Ramos (cell line): Measurements from ENCODE around the gene HEXIM2.
"Not testable (repeated sequence)": the region's sequence is repeated elsewhere in the genome, so short reads cannot be mapped to it uniquely, and the experiment has no call there.

Source experiments
- in situ Hi-C: fragments of 300-500 bp; cut with MboI; formaldehyde crosslinking; loops from one replicate; pipeline ENCODE4 v1.14.3; 2022; ENCODE audit warnings: low sequenced_read_pairs; ENCODE audit not compliant: unreplicated experiment

HEXIM2 gene

GRCh38 chr17:45161288-45162024, at the start of gene HEXIM2:
TSS of gene HEXIM2 (plus strand) at chr17:45161875. CDS start at chr17:45162794, 919 bp downstream.
- in situ Hi-C loops = loop anchor here (5.0 kb wide), 1 partner anchor 36 kb away; no protein-coding TSS in a partner anchor

GRCh38 chr17:45112559-45113423, 48.9 kb upstream of the HEXIM2 start:
- in situ Hi-C loops = no loop called here

- in situ Hi-C loops = no loop called here
Measured at GRCh38 chr17:45113424-45113754, 48.3 kb upstream of the HEXIM2 start.

GRCh38 chr17:45114117-45114932, 47.4 kb upstream of the HEXIM2 start:
- in situ Hi-C loops = no loop called here

GRCh38 chr17:45115015-45115625, 46.6 kb upstream of the HEXIM2 start:
- in situ Hi-C loops = no loop called here

- in situ Hi-C loops = no loop called here
Measured at GRCh38 chr17:45115871-45116270, 45.8 kb upstream of the HEXIM2 start.

- in situ Hi-C loops = no loop called here
Measured at GRCh38 chr17:45116434-45117016, 45.1 kb upstream of the HEXIM2 start.

GRCh38 chr17:45117334-45117733, 44.3 kb upstream of the HEXIM2 start:
- in situ Hi-C loops = no loop called here

- in situ Hi-C loops = no loop called here
Measured at GRCh38 chr17:45117848-45118646, 43.6 kb upstream of the HEXIM2 start.

GRCh38 chr17:45118691-45119090, 43.0 kb upstream of the HEXIM2 start:
- in situ Hi-C loops = no loop called here

- in situ Hi-C loops = no loop called here
Measured at GRCh38 chr17:45119964-45120363, 41.7 kb upstream of the HEXIM2 start.

GRCh38 chr17:45120558-45120957, 41.1 kb upstream of the HEXIM2 start:
- in situ Hi-C loops = no loop called here

GRCh38 chr17:45121055-45121454, 40.6 kb upstream of the HEXIM2 start:
- in situ Hi-C loops = no loop called here

GRCh38 chr17:45123076-45123770, 38.5 kb upstream of the HEXIM2 start:
- in situ Hi-C loops = no loop called here

- in situ Hi-C loops = no loop called here
Measured at GRCh38 chr17:45123930-45124796, 37.5 kb upstream of the HEXIM2 start.

- in situ Hi-C loops = not testable (repeated sequence)
Measured at GRCh38 chr17:45124797-45125122, 36.9 kb upstream of the HEXIM2 start.

- in situ Hi-C loops = no loop called here
Measured at GRCh38 chr17:45125509-45125908, 36.2 kb upstream of the HEXIM2 start.

GRCh38 chr17:45127207-45127547, 34.5 kb upstream of the HEXIM2 start:
- in situ Hi-C loops = no loop called here
